ENCODE measurements around the gene HMGCS2. TPM values are rescaled to one million over a fixed set of nuclear protein-coding genes. Genes with fewer than 3 reads are reported as not detected.

The HMGCS2 gene
- polyA plus RNA-seq, 1 of the 3 experiments (the other 2 are of a cell fraction): not detected

- no peak overlapping the region for H3K9ac ChIP-seq
- H3K9me3 ChIP-seq: no peaks in the 10 kb centered on the region
- WGBS (ENCODE audit: low lambda C conversion rate): 37% methylated on average over 4 of the region's 4 CpGs
- no peak overlapping the region for H2AFZ ChIP-seq (ENCODE audit: low read depth)
- no peaks in the 10 kb centered on the region for H4K20me1 ChIP-seq (ENCODE audit: insufficient read depth)
- ChIA-PET CTCF (interaction anchor here (1.0 to 1.6 kb wide), 5 partner anchors 11 to 142 kb away, joined by 3 to 5 read pairs (median 3); no protein-coding TSS in a partner anchor), POLR2A (no interaction called here)
- H3K4me1 ChIP-seq (ENCODE audit: control insufficient read depth in 1 of 2, insufficient read depth in 2 of 2, low read depth in 1 of 2, low read length in 1 of 2): peaks cover 0 to 2% of the 10 kb centered on the region in 2 experiments; a peak in 1 of 4 replicates
- H3K4me2 ChIP-seq: no peak overlapping the region
- peaks cover 28% of the 10 kb centered on the region for H3K27me3 ChIP-seq (ENCODE audit: insufficient read depth)
- no peak overlapping the region for H3K27ac ChIP-seq (ENCODE audit: low read depth in 2 of 2, low read length in 1 of 2)
- TF ChIP-seq GATA2 (CRISPR knock-in tag; IDR thresholded peaks at IDR 0.05) (no peak), CHD2 (IDR thresholded peaks at IDR 0.05; ENCODE audit: low read length, partially characterized antibody) (no peak), ELF1 (IDR thresholded peaks at IDR 0.05) (no peak)
- no peaks in the 10 kb centered on the region for H3K9me2 ChIP-seq
- no peak for DNase-seq
- no peaks in the 10 kb centered on the region for H3K36me3 ChIP-seq (replicated peaks in 1 of 2; ENCODE audit: control insufficient read depth in 1 of 2, insufficient read depth in 2 of 2, low read length in 1 of 2)
- no peaks in the 10 kb centered on the region for H3F3A ChIP-seq (replicated peaks; ENCODE audit: insufficient read depth)
- no peaks in the 10 kb centered on the region for H3K79me2 ChIP-seq (ENCODE audit: insufficient read depth)
- no peak overlapping the region for H3K4me3 ChIP-seq (ENCODE audit: low read depth in 2 of 2, low read length in 1 of 2)
Measured at GRCh38 chr1:119806489-119806888, 37.8 kb upstream of the HMGCS2 start.

GRCh38 chr1:119805746-119806145 lies 37.0 kb upstream of the HMGCS2 start:
- H3K27me3 ChIP-seq (ENCODE audit: insufficient read depth): peaks cover 28% of the 10 kb centered on the region
- H3F3A ChIP-seq (replicated peaks; ENCODE audit: insufficient read depth): no peaks in the 10 kb centered on the region
- no peaks in the 10 kb centered on the region for H3K9me2 ChIP-seq
- no peaks in the 10 kb centered on the region for H3K9me3 ChIP-seq
- no peak overlapping the region for H3K4me3 ChIP-seq (ENCODE audit: low read depth in 2 of 2, low read length in 1 of 2)
- CTCF ChIA-PET: interaction anchor here (0.8 to 1.6 kb wide), 5 partner anchors 9 to 143 kb away, joined by 3 read pairs; no protein-coding TSS in a partner anchor
- no peaks in the 10 kb centered on the region for H3K79me2 ChIP-seq (ENCODE audit: insufficient read depth)
- no peaks in the 10 kb centered on the region for H3K36me3 ChIP-seq (replicated peaks in 1 of 2; ENCODE audit: control insufficient read depth in 1 of 2, insufficient read depth in 2 of 2, low read length in 1 of 2)
- TF ChIP-seq TEAD4 (IDR thresholded peaks at IDR 0.05; ENCODE audit: borderline replicate concordance, insufficient read depth): no peak
- no peak for TF ChIP-seq USF2 (IDR thresholded peaks at IDR 0.05; ENCODE audit: borderline replicate concordance, low read depth, low read length)
- TF ChIP-seq EP300 (IDR thresholded peaks at IDR 0.05; ENCODE audit: borderline replicate concordance in 1 of 2, low read depth in 1 of 2, low read length in 1 of 2): no peak
- TF ChIP-seq FOXJ3 (CRISPR knock-in tag; IDR thresholded peaks at IDR 0.05): no peak
- TF ChIP-seq YY1 (IDR thresholded peaks at IDR 0.05; ENCODE audit: low read depth): no peak
- TF ChIP-seq PBX3 (IDR thresholded peaks at IDR 0.05): no peak
- no peak overlapping the region for H3K27ac ChIP-seq (ENCODE audit: low read depth in 2 of 2, low read length in 1 of 2)
- H3K4me2 ChIP-seq: no peak overlapping the region
- POLR2A ChIA-PET: no interaction called here
- DNase-seq: no peak
- H4K20me1 ChIP-seq (ENCODE audit: insufficient read depth): no peaks in the 10 kb centered on the region
- H2AFZ ChIP-seq (ENCODE audit: low read depth): no peak overlapping the region
- peaks cover 0 to 2% of the 10 kb centered on the region in 2 experiments; a peak in 1 of 4 replicates for H3K4me1 ChIP-seq (ENCODE audit: control insufficient read depth in 1 of 2, insufficient read depth in 2 of 2, low read depth in 1 of 2, low read length in 1 of 2)
- WGBS (ENCODE audit: low lambda C conversion rate): 67% methylated on average over 13 of the region's 13 CpGs
- H3K9ac ChIP-seq: no peak overlapping the region

- Histone ChIP-seq H3K4me2 (no peak overlapping the region), H3K27ac (ENCODE audit: low read depth in 2 of 2, low read length in 1 of 2) (no peak overlapping the region), H3K9me2 (no peaks in the 10 kb centered on the region), H3F3A (replicated peaks; ENCODE audit: insufficient read depth) (no peaks in the 10 kb centered on the region), H3K9me3 (no peaks in the 10 kb centered on the region), H3K4me1 (ENCODE audit: control insufficient read depth in 1 of 2, insufficient read depth in 2 of 2, low read depth in 1 of 2, low read length in 1 of 2) (peaks cover 0 to 2% of the 10 kb centered on the region in 2 experiments; a peak in 1 of 4 replicates), H3K36me3 (replicated peaks in 1 of 2; ENCODE audit: control insufficient read depth in 1 of 2, insufficient read depth in 2 of 2, low read length in 1 of 2) (no peaks in the 10 kb centered on the region), H3K4me3 (ENCODE audit: low read depth in 2 of 2, low read length in 1 of 2) (no peak overlapping the region), H2AFZ (ENCODE audit: low read depth) (no peak overlapping the region), H3K27me3 (ENCODE audit: insufficient read depth) (peaks cover 28% of the 10 kb centered on the region), H3K9ac (no peak overlapping the region), H3K79me2 (ENCODE audit: insufficient read depth) (no peaks in the 10 kb centered on the region), H4K20me1 (ENCODE audit: insufficient read depth) (no peaks in the 10 kb centered on the region)
- ChIA-PET CTCF (interaction anchor here (0.8 to 1.5 kb wide), 3 partner anchors 8 to 143 kb away, joined by 3 read pairs; no protein-coding TSS in a partner anchor), POLR2A (no interaction called here)
- DNase-seq: no peak
- no peak for TF ChIP-seq RAD21 (IDR thresholded peaks at IDR 0.05; ENCODE audit: low read length)
- TF ChIP-seq USF2 (IDR thresholded peaks at IDR 0.05; ENCODE audit: borderline replicate concordance, low read depth, low read length): no peak
- TF ChIP-seq GABPA (IDR thresholded peaks at IDR 0.05; ENCODE audit: low read depth): no peak
- no peak for TF ChIP-seq JUND (IDR thresholded peaks at IDR 0.05)
- TF ChIP-seq MXI1 (IDR thresholded peaks at IDR 0.05; ENCODE audit: low read depth, low read length): no peak
- 76% methylated on average over 6 of the region's 8 CpGs for WGBS (ENCODE audit: low lambda C conversion rate)
Measured at GRCh38 chr1:119805247-119805646, 36.5 kb upstream of the HMGCS2 start.

All from SK-N-SH (cell line).